Measurements from ENCODE around the gene KLK6. TPM values are rescaled to one million over a fixed set of nuclear protein-coding genes. Genes with fewer than 3 reads are reported as not detected.

Gene KLK6
- polyA plus RNA-seq, 1 of the 3 experiments (the other 2 are of a cell fraction) = not detected

- TF ChIP-seq FOXM1 (IDR thresholded peaks at IDR 0.05; ENCODE audit: low read depth) (no peak), RXRA (IDR thresholded peaks at IDR 0.05; ENCODE audit: borderline replicate concordance, low read depth) (no peak), TAF1 (IDR thresholded peaks at IDR 0.05; ENCODE audit: borderline replicate concordance, low read depth, low read length) (no peak), POLR2AphosphoS5 (IDR thresholded peaks at IDR 0.05; ENCODE audit: low read depth, low read length) (no peak), JUND (IDR thresholded peaks at IDR 0.05) (no peak), EP300 (IDR thresholded peaks at IDR 0.05; ENCODE audit: borderline replicate concordance in 1 of 2, low read depth in 1 of 2, low read length in 1 of 2) (no peak), EZH2phosphoT487 (IDR thresholded peaks at IDR 0.05; ENCODE audit: borderline replicate concordance, low read depth) (no peak), TEAD4 (IDR thresholded peaks at IDR 0.05; ENCODE audit: borderline replicate concordance, insufficient read depth) (no peak), CHD2 (IDR thresholded peaks at IDR 0.05; ENCODE audit: low read length, partially characterized antibody) (no peak), RFX5 (IDR thresholded peaks at IDR 0.05; ENCODE audit: low read length) (no peak), GABPA (IDR thresholded peaks at IDR 0.05; ENCODE audit: low read depth) (no peak), FOSL2 (IDR thresholded peaks at IDR 0.05; ENCODE audit: borderline replicate concordance, low read depth) (no peak), TCF12 (IDR thresholded peaks at IDR 0.05) (no peak), YY1 (IDR thresholded peaks at IDR 0.05; ENCODE audit: low read depth) (no peak), RCOR1 (IDR thresholded peaks at IDR 0.05; ENCODE audit: low read length) (no peak), IRF3 (IDR thresholded peaks at IDR 0.05; ENCODE audit: low read depth, low read length) (no peak)
- TF ChIP-seq, protein P1, sequence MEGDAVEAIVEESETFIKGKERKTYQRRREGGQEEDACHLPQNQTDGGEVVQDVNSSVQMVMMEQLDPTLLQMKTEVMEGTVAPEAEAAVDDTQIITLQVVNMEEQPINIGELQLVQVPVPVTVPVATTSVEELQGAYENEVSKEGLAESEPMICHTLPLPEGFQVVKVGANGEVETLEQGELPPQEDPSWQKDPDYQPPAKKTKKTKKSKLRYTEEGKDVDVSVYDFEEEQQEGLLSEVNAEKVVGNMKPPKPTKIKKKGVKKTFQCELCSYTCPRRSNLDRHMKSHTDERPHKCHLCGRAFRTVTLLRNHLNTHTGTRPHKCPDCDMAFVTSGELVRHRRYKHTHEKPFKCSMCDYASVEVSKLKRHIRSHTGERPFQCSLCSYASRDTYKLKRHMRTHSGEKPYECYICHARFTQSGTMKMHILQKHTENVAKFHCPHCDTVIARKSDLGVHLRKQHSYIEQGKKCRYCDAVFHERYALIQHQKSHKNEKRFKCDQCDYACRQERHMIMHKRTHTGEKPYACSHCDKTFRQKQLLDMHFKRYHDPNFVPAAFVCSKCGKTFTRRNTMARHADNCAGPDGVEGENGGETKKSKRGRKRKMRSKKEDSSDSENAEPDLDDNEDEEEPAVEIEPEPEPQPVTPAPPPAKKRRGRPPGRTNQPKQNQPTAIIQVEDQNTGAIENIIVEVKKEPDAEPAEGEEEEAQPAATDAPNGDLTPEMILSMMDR (IDR thresholded peaks at IDR 0.05) = no peak
- TF ChIP-seq, protein P2, sequence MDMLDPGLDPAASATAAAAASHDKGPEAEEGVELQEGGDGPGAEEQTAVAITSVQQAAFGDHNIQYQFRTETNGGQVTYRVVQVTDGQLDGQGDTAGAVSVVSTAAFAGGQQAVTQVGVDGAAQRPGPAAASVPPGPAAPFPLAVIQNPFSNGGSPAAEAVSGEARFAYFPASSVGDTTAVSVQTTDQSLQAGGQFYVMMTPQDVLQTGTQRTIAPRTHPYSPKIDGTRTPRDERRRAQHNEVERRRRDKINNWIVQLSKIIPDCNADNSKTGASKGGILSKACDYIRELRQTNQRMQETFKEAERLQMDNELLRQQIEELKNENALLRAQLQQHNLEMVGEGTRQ (IDR thresholded peaks at IDR 0.05; ENCODE audit: borderline replicate concordance, low read depth, low read length) = no peak
- CTCF ChIA-PET = interaction anchor here (2.1 kb wide), 1 partner anchor 9 kb away, joined by 8 read pairs; no protein-coding TSS in a partner anchor
- DNase-seq = no peak
These were observed 38.1 kb upstream of the KLK6 start for GRCh38 chr19:51007488-51007887.

More at GRCh38 chr19:51007488-51007887, 38.1 kb upstream of the KLK6 start:
- 13% methylated on average over 3 of the region's 3 CpGs for WGBS (ENCODE audit: low lambda C conversion rate)
- Histone ChIP-seq H3F3A (replicated peaks; ENCODE audit: insufficient read depth) (no peaks in the 10 kb centered on the region), H3K36me3 (replicated peaks in 1 of 2; ENCODE audit: control insufficient read depth in 1 of 2, insufficient read depth in 2 of 2, low read length in 1 of 2) (no peaks in the 10 kb centered on the region), H3K9me2 (no peaks in the 10 kb centered on the region), H4K20me1 (ENCODE audit: insufficient read depth) (no peaks in the 10 kb centered on the region), H3K9ac (no peak overlapping the region), H2AFZ (ENCODE audit: low read depth) (no peak overlapping the region), H3K4me3 (ENCODE audit: low read depth in 2 of 2, low read length in 1 of 2) (no peak overlapping the region), H3K79me2 (ENCODE audit: insufficient read depth) (no peaks in the 10 kb centered on the region), H3K4me2 (no peak overlapping the region), H3K27ac (ENCODE audit: low read depth in 2 of 2, low read length in 1 of 2) (no peak overlapping the region), H3K9me3 (no peaks in the 10 kb centered on the region), H3K27me3 (ENCODE audit: insufficient read depth) (peaks cover 42% of the 10 kb centered on the region; the same call in 1 of the 2 replicates), H3K4me1 (ENCODE audit: control insufficient read depth in 1 of 2, insufficient read depth in 2 of 2, low read depth in 1 of 2, low read length in 1 of 2) (no peaks in the 10 kb centered on the region)
- POLR2A ChIA-PET = no interaction called here

All from SK-N-SH (cell line).